HG03066 (cell line): ENCODE results near the gene DCTN1.

Experiments
- ATAC-seq: cut with Tn5 transposase; IDR thresholded peaks from one replicate; pipeline ENCODE4 v1.9.1; 2021; ENCODE audit warnings: low read depth; ENCODE audit not compliant: unreplicated experiment

DCTN1 gene

GRCh38 chr2:74414881-74415761 is 35.0 kb upstream of the DCTN1 start:
- no peak for ATAC-seq

GRCh38 chr2:74414441-74414840 is 34.3 kb upstream of the DCTN1 start:
- no peak for ATAC-seq

- no peak for ATAC-seq
These were observed 33.0 kb upstream of the DCTN1 start for GRCh38 chr2:74413001-74413698.

- no peak for ATAC-seq
These were observed 27.6 kb upstream of the DCTN1 start for GRCh38 chr2:74407682-74408081.

- no peak for ATAC-seq
These were observed 25.9 kb upstream of the DCTN1 start for GRCh38 chr2:74406035-74406434.

GRCh38 chr2:74401891-74402290 is 21.8 kb upstream of the DCTN1 start:
- ATAC-seq = no peak

GRCh38 chr2:74399785-74400184 is 19.7 kb upstream of the DCTN1 start:
- no peak for ATAC-seq

- no peak for ATAC-seq
These were observed 16.0 kb upstream of the DCTN1 start for GRCh38 chr2:74396149-74396548.

GRCh38 chr2:74393525-74393924 is 13.4 kb upstream of the DCTN1 start:
- no peak for ATAC-seq

- ATAC-seq = no peak
These were observed 12.3 kb upstream of the DCTN1 start for GRCh38 chr2:74392449-74392743.

GRCh38 chr2:74391580-74392448 is 11.7 kb upstream of the DCTN1 start:
- ATAC-seq = peak; percentile 68

- ATAC-seq = peak; percentile 28
These were observed 11.1 kb upstream of the DCTN1 start for GRCh38 chr2:74391209-74391579.

GRCh38 chr2:74390606-74391005 is 10.5 kb upstream of the DCTN1 start:
- ATAC-seq = no peak

- no peak for ATAC-seq
These were observed 7.2 kb upstream of the DCTN1 start for GRCh38 chr2:74387346-74387745.

- no peak for ATAC-seq
These were observed 5.3 kb upstream of the DCTN1 start for GRCh38 chr2:74385396-74385795.

- no peak for ATAC-seq
These were observed 3.9 kb upstream of the DCTN1 start for GRCh38 chr2:74384051-74384450.

- ATAC-seq = no peak
These were observed 3.1 kb upstream of the DCTN1 start for GRCh38 chr2:74383254-74383653.

GRCh38 chr2:74381751-74382150 is 1.6 kb upstream of the DCTN1 start:
- ATAC-seq = no peak

- ATAC-seq = no peak
These were observed 2.1 kb downstream of the DCTN1 start for GRCh38 chr2:74378007-74378406.

GRCh38 chr2:74375838-74376237 is 4.3 kb downstream of the DCTN1 start:
- no peak for ATAC-seq

- ATAC-seq = no peak
These were observed 5.5 kb downstream of the DCTN1 start for GRCh38 chr2:74374509-74375205.
